Smooth muscle cell (in vitro differentiated cells): ENCODE results near the gene GPC3. TPM values are rescaled to one million over a fixed set of nuclear protein-coding genes. Genes with fewer than 3 reads are reported as not detected.

Experiments used
- DNase-seq: peaks from one replicate; lab custom pipeline; 2025; ENCODE audit not compliant: unreplicated experiment; lab: John Stamatoyannopoulos, UW
- H2AFZ ChIP-seq: fragments of 200-600 bp; sonication (generic); 2 replicates; pipeline ENCODE4 v1.6.0; 2016; ENCODE audit warnings: antibody characterized with exemption, low read depth, mild to moderate bottlenecking
- H3F3A ChIP-seq: fragments of 200-600 bp; sonication (generic); 2 replicates; pipeline ENCODE4 v1.6.0; 2017; ENCODE audit warnings: antibody characterized with exemption, low read depth
- H3K27ac ChIP-seq: fragments of 200-600 bp; sonication (generic); 2 replicates; pipeline ENCODE4 v1.5.1; 2016; ENCODE audit warnings: low read depth, mild to moderate bottlenecking
- H3K27me3 ChIP-seq: fragments of 200-600 bp; sonication (generic); 2 replicates; pipeline ENCODE4 v1.6.1; 2016; ENCODE audit warnings: low read depth, mild to moderate bottlenecking
- H3K36me3 ChIP-seq: fragments of 200-600 bp; sonication (generic); 2 replicates; pipeline ENCODE4 v1.5.1; 2016; ENCODE audit warnings: low read depth
- H3K4me1 ChIP-seq: fragments of 200-600 bp; sonication (generic); 2 replicates; pipeline ENCODE4 v1.5.1; 2016; ENCODE audit warnings: low read depth
- H3K4me2 ChIP-seq: fragments of 200-600 bp; sonication (generic); 2 replicates; pipeline ENCODE4 v1.6.0; 2016; ENCODE audit warnings: mild to moderate bottlenecking
- H3K4me3 ChIP-seq: fragments of 200-600 bp; sonication (generic); 2 replicates; pipeline ENCODE4 v1.5.1; 2016; ENCODE audit warnings: mild to moderate bottlenecking
- H3K79me2 ChIP-seq: fragments of 200-600 bp; sonication (generic); 2 replicates; pipeline ENCODE4 v1.6.0; 2016; ENCODE audit warnings: low read depth, mild to moderate bottlenecking
- H3K9ac ChIP-seq: fragments of 200-600 bp; sonication (generic); 2 replicates; pipeline ENCODE4 v1.6.0; 2016; ENCODE audit warnings: low read depth
- H3K9me3 ChIP-seq: fragments of 200-600 bp; sonication (generic); replicated peaks from 2 replicates; pipeline ENCODE4 v1.5.1; 2016; ENCODE audit warnings: low read depth
- H4K20me1 ChIP-seq: fragments of 200-600 bp; sonication (generic); 2 replicates; pipeline ENCODE4 v1.6.0; 2016; ENCODE audit warnings: low read depth
- WGBS: methylation state at CpG from one replicate; pipeline ENCODE4 v1.1.7; 2016; ENCODE audit warnings: low lambda C conversion rate; 5-methylcytosine and 5-hydroxymethylcytosine counted together
- polyA plus RNA-seq: library from polyadenylated mRNA; unstranded; fragments of >200 nt; fragmentation: Nextera tagmentation; extraction: Ambion mirVana; gene quantifications from 2 replicates; pipeline ENCODE4 v1.2.1, GENCODE V29; 2016
- total RNA-seq: library from RNA; depleted of rRNA; stranded (reverse); fragments of >200 nt; gene quantifications from 2 replicates; pipeline ENCODE4 v1.2.3, GENCODE V29; 2014
- TF ChIP-seq, protein P1 (sequence below): fragments of 200-600 bp; sonication (generic); IDR thresholded peaks from 2 replicates; pipeline ENCODE4 v1.5.1; 2017; ENCODE audit warnings: borderline replicate concordance, mild to moderate bottlenecking, antibody characterized with exemption; ENCODE audit not compliant: insufficient read depth, poor library complexity, severe bottlenecking

GPC3 gene
- total and polyA plus RNA-seq, 2 experiments from 2014 or later, result 120 to 191 TPM

DNA sequence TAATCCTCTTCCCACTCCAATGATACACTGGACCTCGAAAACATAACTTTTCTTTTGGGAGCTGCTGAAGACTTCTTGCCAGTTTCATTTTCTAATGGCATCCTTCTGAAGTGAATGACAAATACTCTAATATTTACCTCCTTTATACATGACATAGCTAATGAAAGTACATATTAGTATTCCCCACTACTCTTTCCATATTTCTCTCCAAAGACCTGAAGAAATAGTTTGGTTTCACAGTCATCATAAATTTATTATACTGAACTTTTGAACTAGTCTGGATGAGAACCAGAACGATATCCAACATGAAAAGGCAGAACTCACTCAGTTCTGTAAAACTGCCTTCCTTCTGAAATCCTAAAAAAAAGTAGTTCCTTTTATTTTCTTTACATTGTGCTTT lies 139.1 kb downstream of the GPC3 start:
- H3K4me1 ChIP-seq, result peaks cover 15% of the 10 kb centered on the region
- no peak overlapping the region for H2AFZ ChIP-seq
- H3K4me3 ChIP-seq, result no peak overlapping the region
- TF ChIP-seq, protein P1, sequence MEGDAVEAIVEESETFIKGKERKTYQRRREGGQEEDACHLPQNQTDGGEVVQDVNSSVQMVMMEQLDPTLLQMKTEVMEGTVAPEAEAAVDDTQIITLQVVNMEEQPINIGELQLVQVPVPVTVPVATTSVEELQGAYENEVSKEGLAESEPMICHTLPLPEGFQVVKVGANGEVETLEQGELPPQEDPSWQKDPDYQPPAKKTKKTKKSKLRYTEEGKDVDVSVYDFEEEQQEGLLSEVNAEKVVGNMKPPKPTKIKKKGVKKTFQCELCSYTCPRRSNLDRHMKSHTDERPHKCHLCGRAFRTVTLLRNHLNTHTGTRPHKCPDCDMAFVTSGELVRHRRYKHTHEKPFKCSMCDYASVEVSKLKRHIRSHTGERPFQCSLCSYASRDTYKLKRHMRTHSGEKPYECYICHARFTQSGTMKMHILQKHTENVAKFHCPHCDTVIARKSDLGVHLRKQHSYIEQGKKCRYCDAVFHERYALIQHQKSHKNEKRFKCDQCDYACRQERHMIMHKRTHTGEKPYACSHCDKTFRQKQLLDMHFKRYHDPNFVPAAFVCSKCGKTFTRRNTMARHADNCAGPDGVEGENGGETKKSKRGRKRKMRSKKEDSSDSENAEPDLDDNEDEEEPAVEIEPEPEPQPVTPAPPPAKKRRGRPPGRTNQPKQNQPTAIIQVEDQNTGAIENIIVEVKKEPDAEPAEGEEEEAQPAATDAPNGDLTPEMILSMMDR, result no peak
- no peaks in the 10 kb centered on the region for H3K79me2 ChIP-seq
- no peaks in the 10 kb centered on the region for H3K9me3 ChIP-seq
- H3K36me3 ChIP-seq, result no peaks in the 10 kb centered on the region
- H3F3A ChIP-seq, result no peaks in the 10 kb centered on the region
- H4K20me1 ChIP-seq, result no peaks in the 10 kb centered on the region
- DNase-seq, result no peak
- H3K27me3 ChIP-seq, result no peaks in the 10 kb centered on the region
- no peak overlapping the region for H3K9ac ChIP-seq
- H3K27ac ChIP-seq, result no peak overlapping the region
- WGBS, result 42% methylated on average over 2 of the region's 2 CpGs
- H3K4me2 ChIP-seq, result peak overlapping the region; percentile 18

DNA sequence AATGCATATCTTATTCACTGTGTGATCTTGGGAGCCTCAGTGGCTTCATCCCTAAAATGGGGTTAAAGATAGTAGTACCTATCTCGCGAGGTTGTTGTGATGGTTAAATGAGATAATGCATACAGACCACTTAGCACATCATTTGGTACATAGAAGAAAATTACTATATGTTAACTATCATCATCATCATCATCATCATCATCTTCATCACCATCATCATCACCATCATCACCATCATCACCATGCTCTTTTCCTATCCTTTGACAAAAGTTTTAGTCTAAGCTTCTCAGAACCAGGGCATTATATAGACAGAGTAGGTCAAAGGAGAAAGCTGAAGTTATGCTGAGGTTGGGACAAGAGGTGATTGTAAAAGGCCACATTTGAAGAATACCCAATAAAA lies 145.0 kb downstream of the GPC3 start:
- DNase-seq, result no peak
- H3K27ac ChIP-seq, result no peak overlapping the region
- no peaks in the 10 kb centered on the region for H3K9me3 ChIP-seq
- no peak overlapping the region for H3K9ac ChIP-seq
- H3K79me2 ChIP-seq, result no peaks in the 10 kb centered on the region
- WGBS, result 95% methylated on average over 2 of the region's 2 CpGs
- no peaks in the 10 kb centered on the region for H4K20me1 ChIP-seq
- TF ChIP-seq, protein P1, result no peak
- H3K27me3 ChIP-seq, result no peaks in the 10 kb centered on the region
- no peak overlapping the region for H3K4me3 ChIP-seq
- no peaks in the 10 kb centered on the region for H3K36me3 ChIP-seq
- H3F3A ChIP-seq, result no peaks in the 10 kb centered on the region
- H3K4me1 ChIP-seq, result peaks cover 4% of the 10 kb centered on the region
- no peak overlapping the region for H2AFZ ChIP-seq
- no peak overlapping the region for H3K4me2 ChIP-seq

DNA sequence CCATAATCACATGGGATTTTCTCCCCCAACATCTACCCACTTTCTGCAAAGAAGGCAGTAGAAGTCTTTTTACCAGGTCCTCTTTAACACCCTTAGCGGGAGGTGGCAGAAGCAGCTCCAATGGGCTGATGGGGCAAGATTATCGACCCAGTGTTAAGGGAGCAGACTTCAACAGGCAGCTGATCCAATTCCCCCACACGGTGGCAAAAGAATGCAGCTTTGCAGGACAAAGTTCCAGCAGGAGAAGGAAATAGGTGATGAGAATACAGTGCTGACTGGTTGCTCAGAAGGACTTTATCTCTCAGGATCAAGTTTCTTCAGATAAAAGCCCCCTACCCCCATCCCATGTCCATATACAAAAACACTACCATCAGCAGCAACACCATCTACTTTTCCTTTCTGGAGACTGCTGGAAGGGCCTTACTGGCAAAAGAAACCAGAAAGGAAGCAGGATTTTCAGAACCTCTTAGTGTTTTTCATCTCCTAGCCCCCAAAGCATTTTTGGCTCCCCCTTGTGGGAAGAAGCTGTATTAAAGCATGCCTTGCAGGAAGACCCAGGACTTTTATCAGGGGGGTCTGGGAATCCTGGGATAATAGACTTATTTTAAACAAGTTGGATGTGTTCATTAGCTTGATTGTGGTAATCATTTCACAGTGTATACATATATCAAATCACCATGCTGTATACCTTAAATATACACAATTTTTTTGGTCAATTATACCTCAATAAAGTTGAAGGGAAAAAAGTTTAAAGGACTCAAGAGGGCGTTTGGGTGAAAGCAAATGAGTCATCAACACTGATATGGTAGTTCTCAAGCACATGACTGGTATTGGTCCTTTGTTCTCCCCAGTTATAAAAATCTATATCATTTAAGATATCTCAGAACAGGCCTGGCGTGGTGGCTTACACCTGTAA lies 146.4 kb downstream of the GPC3 start:
- Histone ChIP-seq H3K9ac (no peak overlapping the region), H3K4me1 (no peaks in the 10 kb centered on the region), H3K27me3 (no peaks in the 10 kb centered on the region), H3K27ac (no peak overlapping the region), H3K4me3 (no peak overlapping the region), H3F3A (no peaks in the 10 kb centered on the region), H2AFZ (no peak overlapping the region), H3K9me3 (no peaks in the 10 kb centered on the region), H3K36me3 (no peaks in the 10 kb centered on the region), H4K20me1 (no peaks in the 10 kb centered on the region), H3K79me2 (no peaks in the 10 kb centered on the region), H3K4me2 (no peak overlapping the region)
- no peak for DNase-seq
- TF ChIP-seq, protein P1, result peak; percentile 54
- 58% methylated on average over 5 of the region's 5 CpGs for WGBS
